Measurements from ENCODE around the gene IGFBP3. TPM values are rescaled to one million over a fixed set of nuclear protein-coding genes. Genes with fewer than 3 reads are reported as not detected.

Gene IGFBP3
- total and polyA plus RNA-seq, 2 experiments from 2014 or later, result 12.2 to 19.1 TPM

- DNase-seq (ENCODE audit: low read depth in 1 of 2, low spot score in 1 of 2), result no peak
- H3K27me3 ChIP-seq, result no peaks in the 10 kb centered on the region
- H3K27ac ChIP-seq, result no peak overlapping the region
- H3K4me3 ChIP-seq, result no peak overlapping the region
- H3K9me3 ChIP-seq (ENCODE audit: low read depth), result no peaks in the 10 kb centered on the region
- no peaks in the 10 kb centered on the region for H3K4me1 ChIP-seq (ENCODE audit: low read depth)
- no peak for TF ChIP-seq CTCF (IDR thresholded peaks at IDR 0.05; ENCODE audit: low read depth, low read length)
- no peaks in the 10 kb centered on the region for H3K36me3 ChIP-seq
Measured at GRCh38 chr7:45930967-45931366, 9.9 kb upstream of the IGFBP3 start.

GRCh38 chr7:45927721-45928120 lies 6.6 kb upstream of the IGFBP3 start:
- Histone ChIP-seq H3K4me1 (ENCODE audit: low read depth) (no peaks in the 10 kb centered on the region), H3K9me3 (ENCODE audit: low read depth) (no peaks in the 10 kb centered on the region), H3K27ac (no peak overlapping the region), H3K27me3 (no peaks in the 10 kb centered on the region), H3K36me3 (no peaks in the 10 kb centered on the region), H3K4me3 (no peak overlapping the region)
- no peak for TF ChIP-seq CTCF (IDR thresholded peaks at IDR 0.05; ENCODE audit: low read depth, low read length)
- no peak for DNase-seq (ENCODE audit: low read depth in 1 of 2, low spot score in 1 of 2)

GRCh38 chr7:45924283-45924682 lies 3.2 kb upstream of the IGFBP3 start:
- H3K4me1 ChIP-seq (ENCODE audit: low read depth), result peaks cover 5% of the 10 kb centered on the region
- no peaks in the 10 kb centered on the region for H3K36me3 ChIP-seq
- H3K9me3 ChIP-seq (ENCODE audit: low read depth), result no peaks in the 10 kb centered on the region
- peaks cover 27% of the 10 kb centered on the region for H3K27me3 ChIP-seq
- H3K4me3 ChIP-seq, result no peak overlapping the region
- peak in 1 of 2 donors; percentile 70 for DNase-seq (ENCODE audit: low read depth in 1 of 2, low spot score in 1 of 2)
- no peak for TF ChIP-seq CTCF (IDR thresholded peaks at IDR 0.05; ENCODE audit: low read depth, low read length)
- H3K27ac ChIP-seq, result no peak overlapping the region

- no peak overlapping the region for H3K4me3 ChIP-seq
- no peaks in the 10 kb centered on the region for H3K36me3 ChIP-seq
- no peaks in the 10 kb centered on the region for H3K9me3 ChIP-seq (ENCODE audit: low read depth)
- H3K27ac ChIP-seq, result no peak overlapping the region
- no peak for DNase-seq (ENCODE audit: low read depth in 1 of 2, low spot score in 1 of 2)
- H3K27me3 ChIP-seq, result peaks cover 31% of the 10 kb centered on the region
- peaks cover 5% of the 10 kb centered on the region for H3K4me1 ChIP-seq (ENCODE audit: low read depth)
- TF ChIP-seq CTCF (IDR thresholded peaks at IDR 0.05; ENCODE audit: low read depth, low read length), result no peak
Measured at GRCh38 chr7:45923818-45924217, 2.7 kb upstream of the IGFBP3 start.

- H3K4me1 ChIP-seq (ENCODE audit: low read depth), result peaks cover 5% of the 10 kb centered on the region
- H3K4me3 ChIP-seq, result no peak overlapping the region
- H3K27me3 ChIP-seq, result peaks cover 37% of the 10 kb centered on the region
- TF ChIP-seq CTCF (IDR thresholded peaks at IDR 0.05; ENCODE audit: low read depth, low read length), result peak; percentile 97
- H3K36me3 ChIP-seq, result no peaks in the 10 kb centered on the region
- DNase-seq (ENCODE audit: low read depth in 1 of 2, low spot score in 1 of 2), result peak; percentile 85 to 86
- H3K27ac ChIP-seq, result no peak overlapping the region
- no peaks in the 10 kb centered on the region for H3K9me3 ChIP-seq (ENCODE audit: low read depth)
Measured at GRCh38 chr7:45923290-45923689, 2.2 kb upstream of the IGFBP3 start.

GRCh38 chr7:45922810-45923209 lies 1.7 kb upstream of the IGFBP3 start:
- DNase-seq (ENCODE audit: low read depth in 1 of 2, low spot score in 1 of 2), result peak; percentile 21 to 37
- Histone ChIP-seq H3K27ac (no peak overlapping the region), H3K27me3 (peaks cover 42% of the 10 kb centered on the region), H3K4me3 (peak overlapping the region; percentile 63), H3K36me3 (no peaks in the 10 kb centered on the region), H3K4me1 (ENCODE audit: low read depth) (peaks cover 5% of the 10 kb centered on the region), H3K9me3 (ENCODE audit: low read depth) (no peaks in the 10 kb centered on the region)
- no peak for TF ChIP-seq CTCF (IDR thresholded peaks at IDR 0.05; ENCODE audit: low read depth, low read length)

Measured in cardiac muscle cell (in vitro differentiated cells and primary cell).